GM20431 (cell line): ENCODE results near the gene METTL2A.
"Not testable (repeated sequence)": the region's sequence is repeated elsewhere in the genome, so short reads cannot be mapped to it uniquely, and the experiment has no call there.

Experiments used
- in situ Hi-C: fragments of 300-500 bp; cut with MseI, MboI; formaldehyde crosslinking; loops from one replicate; pipeline ENCODE4 v1.15.0; 2020; ENCODE audit warnings: low sequenced_read_pairs; ENCODE audit not compliant: unreplicated experiment

The METTL2A gene, protein sequence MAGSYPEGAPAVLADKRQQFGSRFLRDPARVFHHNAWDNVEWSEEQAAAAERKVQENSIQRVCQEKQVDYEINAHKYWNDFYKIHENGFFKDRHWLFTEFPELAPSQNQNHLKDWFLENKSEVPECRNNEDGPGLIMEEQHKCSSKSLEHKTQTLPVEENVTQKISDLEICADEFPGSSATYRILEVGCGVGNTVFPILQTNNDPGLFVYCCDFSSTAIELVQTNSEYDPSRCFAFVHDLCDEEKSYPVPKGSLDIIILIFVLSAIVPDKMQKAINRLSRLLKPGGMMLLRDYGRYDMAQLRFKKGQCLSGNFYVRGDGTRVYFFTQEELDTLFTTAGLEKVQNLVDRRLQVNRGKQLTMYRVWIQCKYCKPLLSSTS

DNA sequence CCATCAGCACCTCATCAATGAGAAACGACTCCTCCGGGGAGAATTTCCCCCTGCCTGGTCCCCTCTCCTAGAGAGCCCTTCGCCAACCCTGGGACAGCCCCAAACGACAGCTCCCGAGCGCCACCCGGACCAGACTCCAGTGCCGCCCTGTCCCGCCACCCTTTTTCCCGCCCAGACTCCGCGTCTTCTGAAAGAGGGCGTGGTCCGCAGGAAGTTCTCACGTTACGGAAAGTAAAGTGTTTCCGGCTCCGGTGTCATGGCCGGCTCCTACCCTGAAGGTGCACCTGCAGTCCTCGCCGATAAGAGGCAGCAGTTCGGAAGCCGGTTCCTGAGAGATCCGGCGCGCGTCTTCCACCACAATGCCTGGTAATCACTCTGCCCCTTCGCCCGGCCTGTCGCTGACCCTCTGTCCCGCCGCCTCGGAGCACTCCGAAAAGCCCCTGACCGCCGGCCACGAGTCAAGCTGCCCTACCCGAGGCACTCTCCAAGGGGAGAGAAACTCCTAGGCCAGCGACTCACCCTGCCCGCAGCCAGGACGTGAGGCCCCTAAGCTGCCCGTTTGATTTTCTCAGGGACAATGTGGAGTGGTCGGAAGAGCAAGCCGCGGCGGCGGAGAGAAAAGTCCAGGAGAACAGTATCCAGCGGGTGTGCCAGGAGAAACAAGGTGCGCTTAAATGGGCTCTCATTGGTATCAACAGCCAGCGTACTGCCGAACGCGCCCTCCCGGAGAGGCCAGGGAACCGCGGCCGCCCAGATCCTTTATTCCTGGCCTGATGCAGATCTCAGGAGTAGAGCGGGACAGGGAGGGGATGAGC lies at the start of gene METTL2A:
METTL2A (plus strand) TSS at position 251 of the 815 bp plus-strand sequence; CDS start at position 257, 6 bp downstream.
- in situ Hi-C loops, result not testable (repeated sequence)

DNA sequence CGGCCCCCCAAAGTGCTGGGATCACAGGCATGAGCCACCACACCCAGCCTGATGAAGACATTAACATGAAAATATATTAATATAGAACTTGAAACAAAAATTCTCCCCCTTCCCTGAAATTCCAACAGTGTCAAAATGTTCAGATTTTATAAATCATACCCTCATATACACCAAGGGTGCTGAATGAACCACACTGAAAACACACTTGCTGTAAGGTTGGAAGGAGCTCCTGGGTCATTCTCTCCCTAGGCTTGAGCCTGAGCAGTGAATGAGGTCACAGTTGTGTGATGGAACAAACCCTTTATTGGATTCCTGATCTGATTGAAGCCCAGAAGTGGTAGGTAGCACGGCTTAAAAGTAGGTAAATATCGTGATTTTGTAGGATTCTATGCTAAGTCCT lies 43.4 kb upstream of the METTL2A start, which contains the start of gene EFCAB3:
EFCAB3 (plus strand) TSS at position 301 of the 400 bp plus-strand sequence. CDS start 2,427 bp downstream, outside the sequence.
- in situ Hi-C loops, result no loop called here

DNA sequence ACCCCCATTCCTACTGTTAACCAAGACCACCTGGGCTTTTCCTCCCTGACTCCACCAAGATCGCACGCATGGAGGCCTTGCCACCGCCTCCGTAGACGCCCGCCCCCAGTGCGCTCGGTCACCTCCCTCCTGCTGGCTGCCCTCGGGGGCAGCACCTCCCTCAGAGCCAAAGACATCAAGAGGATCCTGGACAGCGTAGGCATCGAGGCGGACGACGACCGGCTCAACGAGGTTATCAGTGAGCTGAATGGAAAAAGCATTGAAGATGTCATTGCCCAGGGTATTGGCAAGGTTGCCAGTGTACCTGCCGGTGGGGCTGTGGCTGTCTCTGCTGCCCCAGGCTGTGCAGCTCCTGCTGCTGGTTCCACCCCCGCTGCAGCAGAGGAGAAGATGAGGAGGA lies 42.1 kb upstream of the METTL2A start:
- in situ Hi-C loops, result no loop called here

DNA sequence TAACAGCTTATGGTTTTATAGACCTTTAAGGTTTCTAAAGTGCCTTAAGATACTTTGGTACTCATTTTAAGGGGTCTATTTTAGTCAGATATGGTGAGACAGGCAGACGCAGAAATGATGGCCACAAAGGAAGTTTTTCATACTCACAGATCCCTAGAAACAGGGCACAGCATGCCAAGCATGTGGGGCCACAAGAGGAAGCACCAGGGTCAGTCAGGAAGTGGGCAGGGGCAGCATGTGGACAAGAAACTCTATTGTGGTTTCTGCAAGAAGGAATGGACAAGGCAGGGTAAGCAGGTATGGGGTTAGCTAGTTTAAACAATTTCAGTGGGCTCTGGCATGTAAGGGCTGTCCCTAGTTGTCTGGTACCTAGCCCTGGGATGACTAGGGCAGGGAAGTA lies 34.8 kb upstream of the METTL2A start:
- in situ Hi-C loops, result no loop called here

DNA sequence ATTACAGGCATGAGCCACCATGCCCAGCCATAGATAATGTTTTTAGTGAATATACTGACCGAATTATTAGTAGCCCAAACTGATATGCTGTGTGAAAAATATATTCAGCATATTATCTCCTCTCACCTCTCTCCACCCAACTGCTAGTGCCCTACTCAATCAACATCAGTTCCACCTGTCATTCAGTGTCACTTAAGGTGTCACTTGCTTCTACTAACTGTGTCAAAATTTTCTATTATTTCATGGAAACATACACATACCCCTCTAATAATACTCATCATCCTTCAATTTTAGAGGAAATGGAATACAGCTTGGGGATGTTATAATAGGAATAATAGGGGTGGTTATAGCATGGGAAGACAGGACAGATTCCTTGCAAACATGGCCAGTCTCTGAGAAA lies 30.8 kb upstream of the METTL2A start:
- in situ Hi-C loops, result no loop called here

DNA sequence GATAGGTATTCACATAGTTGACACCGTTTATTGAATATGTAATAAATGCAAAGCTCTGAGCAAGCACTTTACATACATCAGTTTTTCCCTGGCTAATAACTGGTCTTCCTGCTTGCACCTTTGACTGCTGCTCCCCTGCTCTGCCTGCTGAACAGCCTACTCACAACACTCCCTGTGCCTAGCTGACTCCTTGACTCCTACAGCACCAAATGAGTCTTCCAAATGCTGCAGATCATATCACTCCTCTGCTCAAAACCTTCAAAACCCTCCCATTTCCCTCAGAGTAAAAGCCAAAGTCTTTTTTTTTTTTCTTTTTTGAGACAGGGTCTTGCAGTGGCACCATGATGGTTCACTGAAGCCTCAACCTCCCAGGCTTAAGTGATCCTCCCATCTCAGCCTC lies 24.8 kb upstream of the METTL2A start:
- in situ Hi-C loops, result no loop called here

DNA sequence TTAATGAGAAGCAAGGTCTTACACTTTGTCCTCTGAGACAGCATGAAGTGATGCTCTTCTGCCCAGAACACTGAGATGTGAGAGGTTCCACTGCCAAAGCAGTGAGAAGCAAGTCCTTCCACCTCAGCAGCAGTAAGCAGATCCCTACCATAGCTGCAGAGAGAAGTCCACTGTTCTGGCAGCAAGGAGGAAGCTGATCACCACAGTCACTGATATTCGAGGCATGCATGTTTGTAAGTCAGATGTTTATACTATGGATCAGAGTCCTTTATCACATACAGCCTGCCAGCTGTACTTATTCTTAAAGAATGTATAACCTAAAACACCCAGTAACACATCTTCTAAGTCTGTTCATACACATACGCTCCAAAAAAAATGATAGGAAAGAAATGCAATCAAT lies 18.2 kb upstream of the METTL2A start:
- in situ Hi-C loops, result no loop called here

DNA sequence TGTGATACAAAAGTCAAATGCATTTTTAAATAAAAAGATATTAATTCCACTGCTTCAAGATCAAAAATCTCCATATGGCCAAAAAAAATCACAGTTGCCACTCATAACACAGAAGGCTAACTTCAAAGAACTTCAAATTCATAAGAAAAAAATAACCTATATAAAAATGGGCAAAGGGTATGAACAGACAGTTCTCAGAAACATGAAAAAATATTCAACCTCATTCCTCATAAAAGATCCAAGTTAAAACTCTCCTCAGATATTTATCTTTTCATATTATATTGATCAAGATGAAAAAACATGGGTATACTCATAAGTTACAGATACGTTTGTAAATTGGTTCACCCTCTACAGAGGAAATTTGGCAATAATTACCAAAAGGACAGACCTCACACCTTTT lies 10.6 kb upstream of the METTL2A start:
- in situ Hi-C loops, result not testable (repeated sequence)

DNA sequence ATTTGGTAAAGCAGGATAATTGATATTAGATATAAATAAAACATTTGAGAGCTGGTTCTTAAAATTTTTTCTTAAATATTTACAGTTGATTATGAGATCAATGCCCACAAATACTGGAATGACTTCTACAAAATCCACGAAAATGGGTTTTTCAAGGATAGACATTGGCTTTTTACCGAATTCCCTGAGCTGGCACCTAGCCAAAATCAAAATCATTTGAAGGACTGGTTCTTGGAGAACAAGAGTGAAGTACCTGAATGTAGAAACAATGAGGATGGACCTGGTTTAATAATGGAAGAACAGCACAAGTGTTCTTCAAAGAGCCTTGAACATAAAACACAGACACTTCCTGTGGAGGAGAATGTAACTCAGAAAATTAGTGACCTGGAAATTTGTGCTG lies 2.5 kb downstream of the METTL2A start:
- in situ Hi-C loops, result not testable (repeated sequence)

DNA sequence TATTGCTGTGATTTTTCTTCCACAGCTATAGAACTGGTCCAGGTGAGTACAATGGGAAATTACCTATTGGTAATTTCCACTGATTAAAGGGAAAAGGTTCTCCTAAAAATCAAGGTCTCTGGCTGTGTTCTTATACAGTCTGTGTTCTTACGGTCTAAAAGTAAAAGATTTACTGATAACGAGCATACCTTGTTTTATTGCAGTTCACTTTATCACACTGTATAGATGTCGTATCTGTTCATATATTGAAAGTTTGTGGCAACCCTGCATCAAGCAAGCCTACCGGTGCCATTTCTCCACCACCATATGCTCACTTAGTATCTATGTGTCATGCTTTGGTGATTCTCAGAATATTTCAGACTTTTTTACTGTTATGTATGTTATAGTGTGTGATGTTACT lies 11.6 kb downstream of the METTL2A start:
- in situ Hi-C loops, result not testable (repeated sequence)

DNA sequence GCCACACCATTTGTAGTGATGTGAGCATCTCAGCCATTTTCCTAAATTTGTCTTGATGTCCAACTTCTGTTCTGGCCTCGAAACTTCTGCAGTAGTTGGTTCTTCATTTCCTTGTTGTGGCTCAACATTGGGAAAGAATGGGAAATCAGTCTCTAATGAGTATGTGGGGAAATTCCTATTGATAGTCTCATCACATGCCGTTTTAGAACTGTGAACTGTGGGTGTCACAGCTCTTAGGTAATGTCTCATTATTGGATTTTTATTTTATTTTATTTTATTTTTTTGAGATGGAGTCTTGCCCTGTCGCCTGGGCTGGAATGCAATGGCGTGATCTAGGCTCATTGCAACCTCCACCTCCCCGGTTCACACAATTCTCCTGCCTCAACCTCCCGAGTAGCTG lies 17.5 kb downstream of the METTL2A start:
- in situ Hi-C loops, result not testable (repeated sequence)

DNA sequence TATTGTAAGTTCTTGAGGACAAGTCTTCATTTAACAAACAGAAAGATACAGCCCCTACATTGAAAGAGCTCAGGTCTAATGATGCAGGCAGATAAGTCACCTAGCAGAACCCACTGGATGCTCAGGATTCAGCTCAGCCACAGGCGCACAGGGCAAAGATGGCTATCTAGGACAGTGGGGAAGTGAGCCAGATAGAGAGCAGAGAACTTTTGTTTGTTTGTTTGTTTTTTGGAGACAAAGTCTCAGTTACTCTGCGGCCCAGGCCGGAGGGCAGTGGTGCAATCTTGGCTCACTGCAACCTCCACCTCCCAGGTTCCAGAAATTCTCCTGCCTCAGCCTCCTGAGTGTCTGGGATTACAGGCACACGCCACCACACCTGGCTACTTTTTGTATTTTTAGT lies 20.4 kb downstream of the METTL2A start:
- in situ Hi-C loops, result no loop called here

DNA sequence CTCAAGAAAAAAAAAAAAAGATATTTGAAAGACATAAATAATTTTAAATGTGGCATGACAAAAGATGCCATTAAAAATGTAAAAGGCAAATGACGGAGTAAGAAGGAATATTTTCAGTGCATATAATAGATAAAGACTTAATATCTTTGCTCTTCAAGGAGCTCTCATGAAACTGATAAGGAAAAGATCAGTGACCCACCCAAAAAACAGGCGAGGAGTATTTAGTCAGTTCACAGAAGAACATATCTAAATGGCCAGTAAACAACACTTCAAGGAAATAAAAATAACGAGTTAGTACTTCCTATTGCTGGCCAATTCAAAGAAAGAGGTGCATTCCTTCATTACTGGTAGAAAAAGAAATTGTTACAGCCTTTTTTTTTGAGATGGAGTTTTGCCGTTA lies 22.1 kb downstream of the METTL2A start:
- in situ Hi-C loops, result not testable (repeated sequence)

DNA sequence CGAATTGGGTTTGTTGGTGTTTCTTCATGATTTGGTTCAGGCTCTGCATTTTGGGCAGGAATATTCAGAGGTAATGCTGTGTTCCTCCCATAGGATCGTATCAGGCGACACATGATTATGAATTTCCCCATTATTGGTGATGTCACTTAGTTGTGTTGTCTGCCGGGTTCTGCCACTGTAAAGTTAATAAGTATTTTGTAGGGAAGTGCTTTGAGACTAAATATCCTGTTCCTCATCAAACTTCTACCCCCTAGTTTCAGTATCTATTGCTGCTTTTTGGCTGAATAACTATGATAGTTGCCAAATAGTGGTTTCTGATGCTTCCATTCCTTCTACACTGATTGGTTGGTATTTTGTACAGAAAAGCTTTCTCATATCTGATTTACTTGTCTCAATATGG lies 28.5 kb downstream of the METTL2A start:
- in situ Hi-C loops, result not testable (repeated sequence)

DNA sequence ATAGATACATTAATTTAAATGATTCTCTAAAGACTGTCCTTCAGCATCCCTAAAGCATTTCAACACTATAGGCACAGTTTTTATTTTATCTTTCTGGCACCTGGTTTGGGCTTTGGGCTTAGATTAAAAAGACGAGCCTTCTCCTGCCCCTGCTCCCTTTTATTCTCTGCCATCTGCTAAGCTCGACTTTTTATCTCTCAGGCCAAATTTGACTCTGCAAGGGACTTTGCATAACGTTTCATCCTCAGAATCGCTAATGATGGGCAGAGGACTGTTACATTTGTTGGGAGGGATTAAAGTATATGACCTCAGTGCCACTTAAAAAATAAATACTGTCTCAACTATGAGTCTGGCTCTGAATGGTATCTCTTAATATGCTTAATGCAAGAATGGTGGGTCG lies 29.3 kb downstream of the METTL2A start:
- in situ Hi-C loops, result not testable (repeated sequence)

DNA sequence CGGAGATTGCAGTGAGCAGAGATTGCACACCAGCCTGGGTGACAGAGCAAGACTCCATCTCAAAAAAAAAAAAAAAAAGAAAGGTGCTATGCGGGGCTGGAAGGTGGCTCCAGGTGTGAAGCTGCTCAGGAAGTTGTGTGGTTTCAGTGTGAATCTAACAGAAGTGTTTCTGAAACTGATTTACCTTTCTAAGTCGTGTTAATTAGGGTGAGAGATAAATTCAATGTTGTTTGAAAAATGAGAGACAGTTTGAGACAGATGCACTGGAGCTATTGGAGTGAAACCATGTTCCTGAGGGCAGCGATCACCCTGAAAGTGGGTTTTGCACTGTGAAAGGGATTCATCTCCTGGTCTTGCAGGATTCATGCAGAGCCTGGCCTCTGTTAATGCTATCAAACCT lies 30.0 kb downstream of the METTL2A start:
- in situ Hi-C loops, result not testable (repeated sequence)

DNA sequence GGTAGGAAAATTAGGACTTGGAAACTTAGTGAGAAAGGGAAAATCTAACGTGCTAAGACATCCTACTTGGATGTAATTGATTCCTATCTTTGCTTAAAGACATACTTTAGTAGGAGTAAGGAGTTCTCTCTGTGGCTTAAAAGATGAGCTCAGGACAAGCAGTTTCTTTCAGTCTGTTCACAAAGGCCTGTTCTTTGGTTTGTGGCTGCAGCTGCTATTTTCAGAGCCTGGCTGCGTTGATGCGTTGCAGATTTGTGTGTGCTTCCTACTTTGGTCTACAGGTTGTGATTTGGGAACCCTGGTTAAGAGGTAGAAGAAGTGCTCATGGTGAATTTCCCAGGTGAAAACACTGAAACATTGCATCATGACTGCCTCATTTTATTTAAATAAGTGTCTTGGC lies 30.4 kb downstream of the METTL2A start:
- in situ Hi-C loops, result not testable (repeated sequence)

DNA sequence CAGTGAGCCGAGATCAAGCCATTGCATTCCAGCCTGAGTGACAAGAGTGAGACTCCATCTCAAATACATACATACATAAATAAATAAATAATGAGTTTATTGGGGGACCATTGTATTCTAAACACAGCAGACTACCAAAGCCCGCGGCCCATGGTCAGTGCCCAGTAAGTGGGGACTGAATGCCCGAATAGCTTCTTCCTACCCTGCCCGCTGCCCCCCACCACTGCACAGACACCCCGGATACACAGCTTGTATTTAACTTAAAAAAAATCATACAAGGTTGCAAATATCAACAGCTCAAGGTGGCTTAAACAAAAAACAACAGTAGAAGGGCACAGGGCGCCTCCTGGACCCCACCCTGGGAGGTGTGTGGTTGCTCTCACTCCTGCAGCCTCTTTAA lies 32.3 kb downstream of the METTL2A start:
- in situ Hi-C loops, result no loop called here

DNA sequence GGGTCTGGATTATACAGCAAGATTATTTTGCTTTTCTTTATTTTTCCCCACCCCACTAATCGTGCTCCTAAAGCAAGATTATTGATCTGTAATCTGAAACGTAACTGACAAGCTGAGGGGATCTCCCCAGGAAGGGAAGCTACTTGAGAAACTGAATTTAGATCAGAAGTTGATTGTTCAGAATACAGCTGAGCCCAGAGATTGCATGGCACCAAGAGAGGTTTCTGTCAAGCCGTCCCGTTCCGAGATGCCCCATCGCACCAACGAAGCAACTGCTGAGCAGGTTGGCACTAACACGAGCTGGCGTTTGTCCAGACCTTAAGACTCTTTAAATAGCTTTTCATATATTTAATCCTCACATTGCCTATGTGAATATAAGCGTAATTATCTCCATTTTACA lies 34.8 kb downstream of the METTL2A start:
- in situ Hi-C loops, result not testable (repeated sequence)

DNA sequence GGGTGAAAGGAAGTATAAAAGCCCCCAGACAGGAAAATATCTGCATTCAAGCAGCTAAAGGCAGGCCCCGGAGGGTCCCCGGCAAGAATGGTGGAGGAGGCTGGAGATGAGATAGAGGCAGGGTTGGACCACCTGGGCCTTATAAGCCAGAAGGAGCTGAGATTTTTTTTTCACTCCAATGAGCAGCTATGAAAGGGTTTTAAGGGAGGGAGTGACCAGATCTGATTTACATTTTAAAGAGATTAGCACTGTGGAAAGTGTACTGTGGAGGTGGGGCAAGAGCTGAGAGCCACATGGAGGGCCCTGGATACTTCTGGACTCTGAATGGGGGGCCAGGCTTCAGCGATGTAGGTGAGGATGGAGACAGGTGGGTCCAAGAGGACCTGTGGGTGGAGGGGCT lies 40.7 kb downstream of the METTL2A start:
- in situ Hi-C loops, result not testable (repeated sequence)

DNA sequence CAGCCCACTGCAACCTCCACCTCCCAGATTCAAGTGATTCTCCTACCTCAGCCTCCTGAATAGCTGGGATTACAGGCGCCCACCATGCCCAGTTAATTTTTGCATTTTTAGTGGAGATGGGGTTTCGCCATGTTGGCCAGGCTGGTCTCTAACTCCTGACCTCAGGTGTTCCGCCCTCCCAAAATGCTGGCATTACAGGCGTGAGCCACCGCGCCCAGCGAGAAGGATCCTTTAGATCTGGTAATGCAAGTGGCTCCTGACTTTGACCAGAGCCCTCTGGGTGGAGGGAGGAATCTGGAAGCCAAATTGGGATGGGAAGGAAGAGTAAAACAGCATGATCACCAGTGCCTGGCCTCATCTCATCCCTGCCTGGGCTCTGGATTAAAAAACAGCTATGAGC lies 41.6 kb downstream of the METTL2A start:
- in situ Hi-C loops, result not testable (repeated sequence)
